ENCODE data around the gene RIT1.
"Not testable (repeated sequence)": the region's sequence is repeated elsewhere in the genome, so short reads cannot be mapped to it uniquely, and the experiment has no call there.

The RIT1 gene

GRCh38 chr1:155932487-155932886 is 21.3 kb upstream of the RIT1 start:
- DNase-seq = no peak

- no peak for DNase-seq
Observed at GRCh38 chr1:155932081-155932480, 20.9 kb upstream of the RIT1 start.

- DNase-seq = no peak
Observed at GRCh38 chr1:155931332-155932038, 20.3 kb upstream of the RIT1 start.

GRCh38 chr1:155930725-155931124 is 19.6 kb upstream of the RIT1 start:
- not testable (repeated sequence) for DNase-seq

GRCh38 chr1:155929057-155929456 is 17.9 kb upstream of the RIT1 start:
- no peak for DNase-seq

- no peak for DNase-seq
Observed at GRCh38 chr1:155925506-155925905, 14.4 kb upstream of the RIT1 start.

- DNase-seq = no peak
Observed at GRCh38 chr1:155920717-155921116, 9.6 kb upstream of the RIT1 start.

- no peak for DNase-seq
Observed at GRCh38 chr1:155919801-155920200, 8.7 kb upstream of the RIT1 start.

GRCh38 chr1:155918660-155919059 is 7.5 kb upstream of the RIT1 start:
- no peak for DNase-seq

GRCh38 chr1:155913969-155914757 is 3.0 kb upstream of the RIT1 start:
- DNase-seq = no peak

- DNase-seq = no peak
Observed at GRCh38 chr1:155912056-155912536, 947 bp upstream of the RIT1 start.

GRCh38 chr1:155910621-155911121 is 478 bp downstream of the RIT1 start:
- DNase-seq = peak; percentile 23

- DNase-seq = peak; percentile 61
Observed at GRCh38 chr1:155909894-155910293, 1.3 kb downstream of the RIT1 start.

GRCh38 chr1:155904261-155904660 is 6.9 kb downstream of the RIT1 start:
- DNase-seq = no peak

- DNase-seq = no peak
Observed at GRCh38 chr1:155900161-155900560, 11.0 kb downstream of the RIT1 start.

GRCh38 chr1:155899683-155900082 is 11.5 kb downstream of the RIT1 start:
- no peak for DNase-seq

- DNase-seq = no peak
Observed at GRCh38 chr1:155898888-155899287, 12.3 kb downstream of the RIT1 start.

- DNase-seq = no peak
Observed at GRCh38 chr1:155897746-155898145, 13.4 kb downstream of the RIT1 start.

- not testable (repeated sequence) for DNase-seq
Observed at GRCh38 chr1:155896476-155896875, 14.7 kb downstream of the RIT1 start.

- DNase-seq = not testable (repeated sequence)
Observed at GRCh38 chr1:155895617-155896016, 15.5 kb downstream of the RIT1 start.

GRCh38 chr1:155893389-155894142 is 17.6 kb downstream of the RIT1 start:
- DNase-seq = no peak

- no peak for DNase-seq
Observed at GRCh38 chr1:155892796-155893195, 18.4 kb downstream of the RIT1 start.

- DNase-seq = no peak
Observed at GRCh38 chr1:155890251-155890650, 20.9 kb downstream of the RIT1 start.

Data from CD4-positive, alpha-beta T cell treated with Interleukin-15 for 1 hour (primary cell).